ENCODE results near the gene SPCS2. TPM values are rescaled to one million over a fixed set of nuclear protein-coding genes. Genes with fewer than 3 reads are reported as not detected.

The SPCS2 gene
- total and polyA plus RNA-seq, 2 experiments from 2014 or later = 51.1 to 370 TPM

- in situ Hi-C loops (cut with MboI) = no loop called here
- H3K36me3 ChIP-seq (ENCODE audit: low read depth) = no peaks in the 10 kb centered on the region
- no peak overlapping the region for H3K4me3 ChIP-seq
- H3K79me2 ChIP-seq (ENCODE audit: insufficient read depth) = no peaks in the 10 kb centered on the region
- H3F3A ChIP-seq (ENCODE audit: insufficient read depth) = peaks cover 17% of the 10 kb centered on the region
- no peaks in the 10 kb centered on the region for H3K27me3 ChIP-seq (replicated peaks; ENCODE audit: insufficient read depth)
- no peak for DNase-seq
- H3K9ac ChIP-seq = no peak overlapping the region
- TF ChIP-seq EZH2phosphoT487 (IDR thresholded peaks at IDR 0.05; ENCODE audit: insufficient read depth, low read depth) (no peak), EZH2 (IDR thresholded peaks at IDR 0.05; ENCODE audit: insufficient read depth, poor library complexity, severe bottlenecking) (no peak)
- no peaks in the 10 kb centered on the region for H4K20me1 ChIP-seq (ENCODE audit: insufficient read depth)
- no peak overlapping the region for H3K4me2 ChIP-seq (ENCODE audit: unreplicated experiment)
- no peak overlapping the region for H3K27ac ChIP-seq
- H3K9me2 ChIP-seq (ENCODE audit: insufficient read depth) = no peaks in the 10 kb centered on the region
- no peak overlapping the region for H2AFZ ChIP-seq
- peaks cover 25% of the 10 kb centered on the region for H3K4me1 ChIP-seq (ENCODE audit: insufficient read depth)
- no peaks in the 10 kb centered on the region for H3K9me3 ChIP-seq (ENCODE audit: low read depth)
- WGBS, 2 experiments (ENCODE audit: low coverage in 1 of 2, low lambda C conversion rate in 2 of 2, missing lambda C conversion rate in 2 of 2) = 96 to 100% methylated on average over 2 of the region's 2 CpGs
Measured at GRCh38 chr11:74933765-74934164, 15.3 kb upstream of the SPCS2 start.

- in situ Hi-C loops (cut with MboI) = no loop called here
- Histone ChIP-seq H3K9me2 (ENCODE audit: insufficient read depth) (no peaks in the 10 kb centered on the region), H3K9me3 (ENCODE audit: low read depth) (no peaks in the 10 kb centered on the region), H3K27ac (no peak overlapping the region), H3F3A (ENCODE audit: insufficient read depth) (peaks cover 18% of the 10 kb centered on the region), H3K4me1 (ENCODE audit: insufficient read depth) (peaks cover 25% of the 10 kb centered on the region), H3K9ac (no peak overlapping the region), H3K4me2 (ENCODE audit: unreplicated experiment) (no peak overlapping the region), H3K36me3 (ENCODE audit: low read depth) (no peaks in the 10 kb centered on the region), H3K4me3 (no peak overlapping the region), H2AFZ (no peak overlapping the region), H4K20me1 (ENCODE audit: insufficient read depth) (no peaks in the 10 kb centered on the region), H3K27me3 (replicated peaks; ENCODE audit: insufficient read depth) (no peaks in the 10 kb centered on the region), H3K79me2 (ENCODE audit: insufficient read depth) (no peaks in the 10 kb centered on the region)
- no peak for DNase-seq
- WGBS, 2 experiments (ENCODE audit: low coverage in 1 of 2, low lambda C conversion rate in 2 of 2, missing lambda C conversion rate in 2 of 2) = 89 to 92% methylated on average over 2 of the region's 2 CpGs
- TF ChIP-seq EZH2 (IDR thresholded peaks at IDR 0.05; ENCODE audit: insufficient read depth, poor library complexity, severe bottlenecking) = no peak
- no peak for TF ChIP-seq EZH2phosphoT487 (IDR thresholded peaks at IDR 0.05; ENCODE audit: insufficient read depth, low read depth)
Measured at GRCh38 chr11:74935285-74935684, 13.8 kb upstream of the SPCS2 start.

- in situ Hi-C loops (cut with MboI) = no loop called here
- Histone ChIP-seq H2AFZ (no peak overlapping the region), H3K4me1 (ENCODE audit: insufficient read depth) (peaks cover 25% of the 10 kb centered on the region), H3K4me2 (ENCODE audit: unreplicated experiment) (no peak overlapping the region), H4K20me1 (ENCODE audit: insufficient read depth) (no peaks in the 10 kb centered on the region), H3K9ac (no peak overlapping the region), H3K79me2 (ENCODE audit: insufficient read depth) (no peaks in the 10 kb centered on the region), H3K36me3 (ENCODE audit: low read depth) (no peaks in the 10 kb centered on the region), H3K9me3 (ENCODE audit: low read depth) (no peaks in the 10 kb centered on the region), H3F3A (ENCODE audit: insufficient read depth) (peaks cover 18% of the 10 kb centered on the region), H3K9me2 (ENCODE audit: insufficient read depth) (no peaks in the 10 kb centered on the region), H3K27ac (no peak overlapping the region), H3K4me3 (no peak overlapping the region), H3K27me3 (replicated peaks; ENCODE audit: insufficient read depth) (no peaks in the 10 kb centered on the region)
- TF ChIP-seq EZH2 (IDR thresholded peaks at IDR 0.05; ENCODE audit: insufficient read depth, poor library complexity, severe bottlenecking) (no peak), EZH2phosphoT487 (IDR thresholded peaks at IDR 0.05; ENCODE audit: insufficient read depth, low read depth) (no peak)
- WGBS, 2 experiments (ENCODE audit: low coverage in 1 of 2, low lambda C conversion rate in 2 of 2, missing lambda C conversion rate in 2 of 2) = 95 to 100% methylated on average over 2 of the region's 2 CpGs
- DNase-seq = no peak
Measured at GRCh38 chr11:74936087-74936486, 13.0 kb upstream of the SPCS2 start.

DNA sequence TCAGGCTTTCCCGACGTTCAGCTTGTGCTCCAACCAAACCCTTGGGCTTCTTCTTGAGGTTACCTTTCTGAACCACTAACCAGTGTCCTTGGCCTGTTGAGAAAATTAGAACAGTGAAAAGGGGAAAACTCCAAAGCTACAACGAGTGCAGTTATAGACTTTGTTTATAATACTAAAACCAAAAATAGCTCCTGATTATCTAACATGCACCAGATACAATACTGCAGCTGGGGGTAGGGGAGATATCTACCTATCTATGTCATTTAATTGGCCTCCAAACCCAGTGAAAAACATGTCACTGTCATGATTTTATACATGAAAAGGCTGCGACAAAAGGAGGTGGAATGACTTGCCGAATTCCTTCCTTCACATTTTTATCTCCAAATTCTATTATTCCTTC, 12.1 kb upstream of the SPCS2 start:
- Histone ChIP-seq H3K36me3 (ENCODE audit: low read depth) (no peaks in the 10 kb centered on the region), H3K79me2 (ENCODE audit: insufficient read depth) (no peaks in the 10 kb centered on the region), H3K4me1 (ENCODE audit: insufficient read depth) (peaks cover 21% of the 10 kb centered on the region), H3K4me2 (ENCODE audit: unreplicated experiment) (no peak overlapping the region), H3K27me3 (replicated peaks; ENCODE audit: insufficient read depth) (no peaks in the 10 kb centered on the region), H3K27ac (peak overlapping the region; percentile 44; the same call in 1 of the 2 replicates), H3F3A (ENCODE audit: insufficient read depth) (peaks cover 18% of the 10 kb centered on the region), H4K20me1 (ENCODE audit: insufficient read depth) (no peaks in the 10 kb centered on the region), H2AFZ (no peak overlapping the region), H3K9me2 (ENCODE audit: insufficient read depth) (no peaks in the 10 kb centered on the region), H3K4me3 (no peak overlapping the region), H3K9ac (no peak overlapping the region), H3K9me3 (ENCODE audit: low read depth) (no peaks in the 10 kb centered on the region)
- in situ Hi-C loops (cut with MboI) = no loop called here
- WGBS, 2 experiments (ENCODE audit: low coverage in 1 of 2, low lambda C conversion rate in 2 of 2, missing lambda C conversion rate in 2 of 2) = 85 to 93% methylated on average over 5 of the region's 5 CpGs
- TF ChIP-seq EZH2phosphoT487 (IDR thresholded peaks at IDR 0.05; ENCODE audit: insufficient read depth, low read depth) (no peak), EZH2 (IDR thresholded peaks at IDR 0.05; ENCODE audit: insufficient read depth, poor library complexity, severe bottlenecking) (no peak)
- DNase-seq = no peak
